ENCODE results near the gene MINDY4.

The MINDY4 gene

GRCh38 chr7:30810986-30811385 lies 39.8 kb downstream of the MINDY4 start:
- Histone ChIP-seq H3K4me3 (ENCODE audit: low read depth in 1 of 2, low read length in 2 of 2) (no peak overlapping the region), H3K36me3 (ENCODE audit: control insufficient read depth in 1 of 2, insufficient read depth in 2 of 2, low read length in 2 of 2) (no peaks in the 10 kb centered on the region), H3K9me3 (ENCODE audit: control insufficient read depth in 1 of 2, low read length in 2 of 2) (no peaks in the 10 kb centered on the region), H3K27me3 (ENCODE audit: low read depth, low read length) (no peaks in the 10 kb centered on the region), H3K4me1 (ENCODE audit: control insufficient read depth in 1 of 2, insufficient read depth in 2 of 2, low read length in 2 of 2) (peaks cover 0 to 23% of the 10 kb centered on the region in 2 donors), H3K27ac (ENCODE audit: low read length) (no peak overlapping the region)

GRCh38 chr7:30812676-30813075 lies 41.5 kb downstream of the MINDY4 start:
- Histone ChIP-seq H3K36me3 (ENCODE audit: control insufficient read depth in 1 of 2, insufficient read depth in 2 of 2, low read length in 2 of 2) (no peaks in the 10 kb centered on the region), H3K9me3 (ENCODE audit: control insufficient read depth in 1 of 2, low read length in 2 of 2) (no peaks in the 10 kb centered on the region), H3K27ac (ENCODE audit: low read length) (no peak overlapping the region), H3K27me3 (ENCODE audit: low read depth, low read length) (no peaks in the 10 kb centered on the region), H3K4me3 (ENCODE audit: low read depth in 1 of 2, low read length in 2 of 2) (no peak overlapping the region), H3K4me1 (ENCODE audit: control insufficient read depth in 1 of 2, insufficient read depth in 2 of 2, low read length in 2 of 2) (peaks cover 0 to 34% of the 10 kb centered on the region in 2 donors)

- peaks cover 0 to 37% of the 10 kb centered on the region in 2 donors for H3K4me1 ChIP-seq (ENCODE audit: control insufficient read depth in 1 of 2, insufficient read depth in 2 of 2, low read length in 2 of 2)
- H3K27ac ChIP-seq (ENCODE audit: low read length), result no peak overlapping the region
- H3K4me3 ChIP-seq (ENCODE audit: low read depth in 1 of 2, low read length in 2 of 2), result no peak overlapping the region
Measured at GRCh38 chr7:30813466-30813865, 42.2 kb downstream of the MINDY4 start.

GRCh38 chr7:30814700-30815387 lies 43.6 kb downstream of the MINDY4 start:
- Histone ChIP-seq H3K4me1 (ENCODE audit: control insufficient read depth in 1 of 2, insufficient read depth in 2 of 2, low read length in 2 of 2) (peaks cover 0 to 37% of the 10 kb centered on the region in 2 donors), H3K27ac (ENCODE audit: low read length) (peak overlapping the region; percentile 53)

More at GRCh38 chr7:30813466-30813865, 42.2 kb downstream of the MINDY4 start:
- Histone ChIP-seq H3K36me3 (ENCODE audit: control insufficient read depth in 1 of 2, insufficient read depth in 2 of 2, low read length in 2 of 2) (no peaks in the 10 kb centered on the region), H3K27me3 (ENCODE audit: low read depth, low read length) (no peaks in the 10 kb centered on the region), H3K9me3 (ENCODE audit: control insufficient read depth in 1 of 2, low read length in 2 of 2) (no peaks in the 10 kb centered on the region)

GRCh38 chr7:30815388-30815854 lies 44.2 kb downstream of the MINDY4 start:
- H3K4me3 ChIP-seq (ENCODE audit: low read depth in 1 of 2, low read length in 2 of 2), result peak overlapping the region in 1 of 2 donors; percentile 11
- no peaks in the 10 kb centered on the region for H3K27me3 ChIP-seq (ENCODE audit: low read depth, low read length)
- peaks cover 0 to 37% of the 10 kb centered on the region in 2 donors for H3K4me1 ChIP-seq (ENCODE audit: control insufficient read depth in 1 of 2, insufficient read depth in 2 of 2, low read length in 2 of 2)
- H3K27ac ChIP-seq (ENCODE audit: low read length), result peak overlapping the region; percentile 53
- H3K9me3 ChIP-seq (ENCODE audit: control insufficient read depth in 1 of 2, low read length in 2 of 2), result no peaks in the 10 kb centered on the region
- no peaks in the 10 kb centered on the region for H3K36me3 ChIP-seq (ENCODE audit: control insufficient read depth in 1 of 2, insufficient read depth in 2 of 2, low read length in 2 of 2)

More at GRCh38 chr7:30814700-30815387, 43.6 kb downstream of the MINDY4 start:
- no peaks in the 10 kb centered on the region for H3K27me3 ChIP-seq (ENCODE audit: low read depth, low read length)
- H3K36me3 ChIP-seq (ENCODE audit: control insufficient read depth in 1 of 2, insufficient read depth in 2 of 2, low read length in 2 of 2), result no peaks in the 10 kb centered on the region
- no peaks in the 10 kb centered on the region for H3K9me3 ChIP-seq (ENCODE audit: control insufficient read depth in 1 of 2, low read length in 2 of 2)
- H3K4me3 ChIP-seq (ENCODE audit: low read depth in 1 of 2, low read length in 2 of 2), result peak overlapping the region in 1 of 2 donors; percentile 11

GRCh38 chr7:30815951-30816644 lies 44.9 kb downstream of the MINDY4 start:
- Histone ChIP-seq H3K4me1 (ENCODE audit: control insufficient read depth in 1 of 2, insufficient read depth in 2 of 2, low read length in 2 of 2) (peaks cover 0 to 37% of the 10 kb centered on the region in 2 donors), H3K4me3 (ENCODE audit: low read depth in 1 of 2, low read length in 2 of 2) (no peak overlapping the region), H3K9me3 (ENCODE audit: control insufficient read depth in 1 of 2, low read length in 2 of 2) (no peaks in the 10 kb centered on the region), H3K27me3 (ENCODE audit: low read depth, low read length) (no peaks in the 10 kb centered on the region), H3K36me3 (ENCODE audit: control insufficient read depth in 1 of 2, insufficient read depth in 2 of 2, low read length in 2 of 2) (no peaks in the 10 kb centered on the region), H3K27ac (ENCODE audit: low read length) (peak overlapping the region; percentile 53)

- Histone ChIP-seq H3K4me3 (ENCODE audit: low read depth in 1 of 2, low read length in 2 of 2) (no peak overlapping the region), H3K27me3 (ENCODE audit: low read depth, low read length) (no peaks in the 10 kb centered on the region), H3K36me3 (ENCODE audit: control insufficient read depth in 1 of 2, insufficient read depth in 2 of 2, low read length in 2 of 2) (no peaks in the 10 kb centered on the region), H3K9me3 (ENCODE audit: control insufficient read depth in 1 of 2, low read length in 2 of 2) (no peaks in the 10 kb centered on the region), H3K4me1 (ENCODE audit: control insufficient read depth in 1 of 2, insufficient read depth in 2 of 2, low read length in 2 of 2) (peaks cover 0 to 37% of the 10 kb centered on the region in 2 donors), H3K27ac (ENCODE audit: low read length) (peak overlapping the region; percentile 53)
Measured at GRCh38 chr7:30816645-30817370, 45.6 kb downstream of the MINDY4 start.

- Histone ChIP-seq H3K27me3 (ENCODE audit: low read depth, low read length) (no peaks in the 10 kb centered on the region), H3K4me3 (ENCODE audit: low read depth in 1 of 2, low read length in 2 of 2) (no peak overlapping the region), H3K4me1 (ENCODE audit: control insufficient read depth in 1 of 2, insufficient read depth in 2 of 2, low read length in 2 of 2) (peaks cover 0 to 37% of the 10 kb centered on the region in 2 donors), H3K36me3 (ENCODE audit: control insufficient read depth in 1 of 2, insufficient read depth in 2 of 2, low read length in 2 of 2) (no peaks in the 10 kb centered on the region), H3K27ac (ENCODE audit: low read length) (peak overlapping the region; percentile 53), H3K9me3 (ENCODE audit: control insufficient read depth in 1 of 2, low read length in 2 of 2) (no peaks in the 10 kb centered on the region)
Measured at GRCh38 chr7:30817371-30817767, 46.2 kb downstream of the MINDY4 start.

- no peaks in the 10 kb centered on the region for H3K27me3 ChIP-seq (ENCODE audit: low read depth, low read length)
- H3K4me1 ChIP-seq (ENCODE audit: control insufficient read depth in 1 of 2, insufficient read depth in 2 of 2, low read length in 2 of 2), result no peaks in the 10 kb centered on the region
- no peak overlapping the region for H3K27ac ChIP-seq (ENCODE audit: low read length)
- H3K36me3 ChIP-seq (ENCODE audit: control insufficient read depth in 1 of 2, insufficient read depth in 2 of 2, low read length in 2 of 2), result no peaks in the 10 kb centered on the region
- no peak overlapping the region for H3K4me3 ChIP-seq (ENCODE audit: low read depth in 1 of 2, low read length in 2 of 2)
- no peaks in the 10 kb centered on the region for H3K9me3 ChIP-seq (ENCODE audit: control insufficient read depth in 1 of 2, low read length in 2 of 2)
Measured at GRCh38 chr7:30824821-30825720, 53.9 kb downstream of the MINDY4 start.

GRCh38 chr7:30826181-30826580 lies 55.0 kb downstream of the MINDY4 start:
- no peak overlapping the region for H3K27ac ChIP-seq (ENCODE audit: low read length)
- no peaks in the 10 kb centered on the region for H3K4me1 ChIP-seq (ENCODE audit: control insufficient read depth in 1 of 2, insufficient read depth in 2 of 2, low read length in 2 of 2)

More at GRCh38 chr7:30826181-30826580, 55.0 kb downstream of the MINDY4 start:
- Histone ChIP-seq H3K4me3 (ENCODE audit: low read depth in 1 of 2, low read length in 2 of 2) (no peak overlapping the region), H3K27me3 (ENCODE audit: low read depth, low read length) (no peaks in the 10 kb centered on the region), H3K9me3 (ENCODE audit: control insufficient read depth in 1 of 2, low read length in 2 of 2) (no peaks in the 10 kb centered on the region), H3K36me3 (ENCODE audit: control insufficient read depth in 1 of 2, insufficient read depth in 2 of 2, low read length in 2 of 2) (no peaks in the 10 kb centered on the region)
